ENCODE data around the gene FGF19. TPM values are rescaled to one million over a fixed set of nuclear protein-coding genes. Genes with fewer than 3 reads are reported as not detected.

FGF19 gene
- total RNA-seq, 1 experiment from 2014 or later: not detected

- no TSS peak for BruUV-seq (replicated peaks)
- H3K27me3 ChIP-seq (ENCODE audit: low read length): no peaks in the 10 kb centered on the region
- H4K20me1 ChIP-seq (ENCODE audit: low read length): no peaks in the 10 kb centered on the region
- no peak overlapping the region for H3K4me2 ChIP-seq (ENCODE audit: low read length)
- intact Hi-C loops (cut with micrococcal nuclease): loop anchor here (5.0 kb wide), 1 partner anchor 488 kb away; no protein-coding TSS in a partner anchor
- H3F3A ChIP-seq (ENCODE audit: low read length, unreplicated experiment): no peaks in the 10 kb centered on the region
- DNase-seq: no peak
- H3K9me3 ChIP-seq (ENCODE audit: low read length): no peaks in the 10 kb centered on the region
- no peak overlapping the region for H2AFZ ChIP-seq (ENCODE audit: low read length)
- POLR2A ChIA-PET (ENCODE audit: unreplicated experiment): no interaction called here
- no peak overlapping the region for H3K27ac ChIP-seq (ENCODE audit: low read length)
- H3K36me3 ChIP-seq (ENCODE audit: low read depth, low read length): no peaks in the 10 kb centered on the region
- CTCF ChIA-PET: no interaction called here
- peaks cover 5% of the 10 kb centered on the region; the same call in 1 of the 2 replicates for H3K4me1 ChIP-seq (ENCODE audit: insufficient read depth, low read length)
- no peak for ATAC-seq
- no peak overlapping the region for H3K9ac ChIP-seq (ENCODE audit: low read length)
- no peaks in the 10 kb centered on the region for H3K9me2 ChIP-seq (replicated peaks; ENCODE audit: low read length)
- TF ChIP-seq EZH2 (IDR thresholded peaks at IDR 0.05; ENCODE audit: low read length, unreplicated experiment): no peak
- no peak for TF ChIP-seq EZH2phosphoT487 (IDR thresholded peaks at IDR 0.05; ENCODE audit: borderline replicate concordance, low read length)
- TF ChIP-seq CTCF (conservative IDR thresholded peaks at IDR 0.05; ENCODE audit: low read depth, low read length): no peak
- no peaks in the 10 kb centered on the region for H3K79me2 ChIP-seq (ENCODE audit: low read length)
- H3K4me3 ChIP-seq (ENCODE audit: low read length): no peak overlapping the region
Measured at GRCh38 chr11:69708736-69709401, 5.0 kb upstream of the FGF19 start.

GRCh38 chr11:69707176-69707575, 3.4 kb upstream of the FGF19 start:
- no peaks in the 10 kb centered on the region for H3F3A ChIP-seq (ENCODE audit: low read length, unreplicated experiment)
- no TSS peak for BruUV-seq (replicated peaks)
- no peaks in the 10 kb centered on the region for H3K79me2 ChIP-seq (ENCODE audit: low read length)
- H3K27ac ChIP-seq (ENCODE audit: low read length): no peak overlapping the region
- intact Hi-C loops (cut with micrococcal nuclease): loop anchor here (5.0 kb wide), 1 partner anchor 490 kb away; no protein-coding TSS in a partner anchor
- H3K36me3 ChIP-seq (ENCODE audit: low read depth, low read length): no peaks in the 10 kb centered on the region
- no peak for TF ChIP-seq CTCF (conservative IDR thresholded peaks at IDR 0.05; ENCODE audit: low read depth, low read length)
- TF ChIP-seq EZH2 (IDR thresholded peaks at IDR 0.05; ENCODE audit: low read length, unreplicated experiment): no peak
- no peak for TF ChIP-seq EZH2phosphoT487 (IDR thresholded peaks at IDR 0.05; ENCODE audit: borderline replicate concordance, low read length)
- no peaks in the 10 kb centered on the region for H3K9me3 ChIP-seq (ENCODE audit: low read length)
- H3K4me2 ChIP-seq (ENCODE audit: low read length): no peak overlapping the region
- no peaks in the 10 kb centered on the region for H3K27me3 ChIP-seq (ENCODE audit: low read length)
- ChIA-PET POLR2A (ENCODE audit: unreplicated experiment) (no interaction called here), CTCF (no interaction called here)
- DNase-seq (no peak), ATAC-seq (no peak)
- H3K9ac ChIP-seq (ENCODE audit: low read length): no peak overlapping the region
- H3K4me3 ChIP-seq (ENCODE audit: low read length): no peak overlapping the region
- H2AFZ ChIP-seq (ENCODE audit: low read length): no peak overlapping the region
- H4K20me1 ChIP-seq (ENCODE audit: low read length): no peaks in the 10 kb centered on the region
- H3K4me1 ChIP-seq (ENCODE audit: insufficient read depth, low read length): peaks cover 5% of the 10 kb centered on the region; the same call in 1 of the 2 replicates
- no peaks in the 10 kb centered on the region for H3K9me2 ChIP-seq (replicated peaks; ENCODE audit: low read length)
